Measurements from ENCODE around the gene ARHGAP32.

DNA sequence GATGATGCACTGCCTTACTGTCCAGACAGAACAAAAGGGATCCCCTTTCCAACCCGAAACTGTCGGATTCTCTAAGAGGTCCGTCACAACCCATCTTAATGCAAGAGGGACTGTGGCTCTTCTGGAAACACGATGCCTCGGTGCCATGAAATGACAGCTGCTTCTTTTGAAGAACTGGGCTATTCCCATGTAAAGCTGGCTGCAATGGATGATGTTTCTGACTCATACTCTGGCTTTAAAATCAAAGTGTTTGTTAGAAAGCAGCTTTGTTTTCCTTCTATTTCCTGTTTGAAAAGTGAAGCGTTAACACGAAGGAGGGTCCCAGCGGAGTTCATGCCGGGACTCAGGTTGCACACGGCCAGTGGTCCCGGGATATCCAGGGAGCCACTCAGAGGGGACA is 252.5 kb downstream of the ARHGAP32 start:
- TF ChIP-seq, protein P1, sequence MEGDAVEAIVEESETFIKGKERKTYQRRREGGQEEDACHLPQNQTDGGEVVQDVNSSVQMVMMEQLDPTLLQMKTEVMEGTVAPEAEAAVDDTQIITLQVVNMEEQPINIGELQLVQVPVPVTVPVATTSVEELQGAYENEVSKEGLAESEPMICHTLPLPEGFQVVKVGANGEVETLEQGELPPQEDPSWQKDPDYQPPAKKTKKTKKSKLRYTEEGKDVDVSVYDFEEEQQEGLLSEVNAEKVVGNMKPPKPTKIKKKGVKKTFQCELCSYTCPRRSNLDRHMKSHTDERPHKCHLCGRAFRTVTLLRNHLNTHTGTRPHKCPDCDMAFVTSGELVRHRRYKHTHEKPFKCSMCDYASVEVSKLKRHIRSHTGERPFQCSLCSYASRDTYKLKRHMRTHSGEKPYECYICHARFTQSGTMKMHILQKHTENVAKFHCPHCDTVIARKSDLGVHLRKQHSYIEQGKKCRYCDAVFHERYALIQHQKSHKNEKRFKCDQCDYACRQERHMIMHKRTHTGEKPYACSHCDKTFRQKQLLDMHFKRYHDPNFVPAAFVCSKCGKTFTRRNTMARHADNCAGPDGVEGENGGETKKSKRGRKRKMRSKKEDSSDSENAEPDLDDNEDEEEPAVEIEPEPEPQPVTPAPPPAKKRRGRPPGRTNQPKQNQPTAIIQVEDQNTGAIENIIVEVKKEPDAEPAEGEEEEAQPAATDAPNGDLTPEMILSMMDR (IDR thresholded peaks at IDR 0.05; ENCODE audit: low read depth, low read length) = no peak
- TF ChIP-seq EZH2phosphoT487 (IDR thresholded peaks at IDR 0.05; ENCODE audit: low read depth) = no peak
